ENCODE data around the gene ARID1B. TPM values are rescaled to one million over a fixed set of nuclear protein-coding genes. Genes with fewer than 3 reads are reported as not detected.

The ARID1B gene
- total and polyA plus RNA-seq, 2 of the 13 experiments (the other 11 are each of a cell fraction or from before 2014, with no cell fraction given): 20.1 to 32.6 TPM

DNA sequence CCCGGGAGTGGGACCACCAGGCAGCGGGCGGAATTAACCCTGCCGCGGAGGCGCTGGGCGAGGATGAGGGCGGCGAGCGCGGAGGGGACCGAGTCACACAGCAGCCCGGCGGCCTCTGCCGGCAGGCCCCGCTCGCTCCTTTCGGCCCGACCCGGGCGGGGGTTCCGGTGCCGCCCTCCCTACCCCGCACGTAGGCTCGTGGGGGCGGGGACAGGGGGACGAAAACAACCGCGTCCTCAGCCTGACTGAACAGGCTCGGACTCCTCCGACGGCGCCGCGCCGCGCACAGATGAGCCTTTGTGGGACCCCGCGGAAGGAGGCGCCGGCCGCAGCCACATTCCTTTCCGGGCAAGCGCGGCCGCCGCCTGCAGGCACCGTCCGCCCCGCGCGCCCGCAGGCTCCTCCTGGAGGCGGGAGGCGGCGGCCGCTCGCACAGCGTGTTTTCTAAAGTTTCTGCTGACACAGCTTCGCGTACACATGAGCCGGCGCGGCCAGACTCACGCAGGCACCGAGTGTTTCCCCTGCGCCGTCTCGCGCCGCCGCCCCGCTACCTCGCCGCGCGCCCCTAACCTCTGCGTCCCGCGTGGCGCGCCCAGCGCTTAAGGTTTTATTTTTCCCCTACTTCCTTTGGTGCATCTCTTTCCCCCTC, 244.3 kb downstream of the ARID1B start (continued):
- TF ChIP-seq ZUFSP (CRISPR knock-in tag; IDR thresholded peaks at IDR 0.05; ENCODE audit: borderline replicate concordance) (no peak), IKZF4 (CRISPR knock-in tag; IDR thresholded peaks at IDR 0.05; ENCODE audit: borderline replicate concordance, low read depth, not compliant biosample characterization) (peak; percentile 87), CCAR2 (optimal IDR thresholded peaks at IDR 0.05; ENCODE audit: low read depth, low read length) (no peak), ZMAT5 (CRISPR knock-in tag; IDR thresholded peaks at IDR 0.05; ENCODE audit: borderline replicate concordance, low read depth) (no peak), ARID5B (CRISPR knock-in tag; IDR thresholded peaks at IDR 0.05) (peak; percentile 66), ZNF30 (CRISPR knock-in tag; IDR thresholded peaks at IDR 0.05) (no peak), ERF (CRISPR knock-in tag; IDR thresholded peaks at IDR 0.05) (peak; percentile 95), KLF6 (CRISPR knock-in tag; IDR thresholded peaks at IDR 0.05) (peak; percentile 93), MTERF4 (CRISPR knock-in tag; IDR thresholded peaks at IDR 0.05) (peak; percentile 86), ZNF329 (CRISPR knock-in tag; IDR thresholded peaks at IDR 0.05; ENCODE audit: low read depth) (no peak; the same call in 1 of the 2 replicates), SALL1 (CRISPR knock-in tag; IDR thresholded peaks at IDR 0.05) (peak; percentile 82), TFAP4 (IDR thresholded peaks at IDR 0.05; ENCODE audit: borderline replicate concordance, low read depth) (peak; percentile 41; the same call in 1 of the 2 replicates), NONO (IDR thresholded peaks at IDR 0.05) (no peak), NONO (CRISPR knock-in tag; conservative IDR thresholded peaks at IDR 0.05) (peak; percentile 96), KMT2A (CRISPR knock-in tag; IDR thresholded peaks at IDR 0.05) (peak; percentile 94)
- TF ChIP-seq, protein P1, sequence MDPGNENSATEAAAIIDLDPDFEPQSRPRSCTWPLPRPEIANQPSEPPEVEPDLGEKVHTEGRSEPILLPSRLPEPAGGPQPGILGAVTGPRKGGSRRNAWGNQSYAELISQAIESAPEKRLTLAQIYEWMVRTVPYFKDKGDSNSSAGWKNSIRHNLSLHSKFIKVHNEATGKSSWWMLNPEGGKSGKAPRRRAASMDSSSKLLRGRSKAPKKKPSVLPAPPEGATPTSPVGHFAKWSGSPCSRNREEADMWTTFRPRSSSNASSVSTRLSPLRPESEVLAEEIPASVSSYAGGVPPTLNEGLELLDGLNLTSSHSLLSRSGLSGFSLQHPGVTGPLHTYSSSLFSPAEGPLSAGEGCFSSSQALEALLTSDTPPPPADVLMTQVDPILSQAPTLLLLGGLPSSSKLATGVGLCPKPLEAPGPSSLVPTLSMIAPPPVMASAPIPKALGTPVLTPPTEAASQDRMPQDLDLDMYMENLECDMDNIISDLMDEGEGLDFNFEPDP (CRISPR knock-in tag; conservative IDR thresholded peaks at IDR 0.05): no peak
- TF ChIP-seq, protein P2, sequence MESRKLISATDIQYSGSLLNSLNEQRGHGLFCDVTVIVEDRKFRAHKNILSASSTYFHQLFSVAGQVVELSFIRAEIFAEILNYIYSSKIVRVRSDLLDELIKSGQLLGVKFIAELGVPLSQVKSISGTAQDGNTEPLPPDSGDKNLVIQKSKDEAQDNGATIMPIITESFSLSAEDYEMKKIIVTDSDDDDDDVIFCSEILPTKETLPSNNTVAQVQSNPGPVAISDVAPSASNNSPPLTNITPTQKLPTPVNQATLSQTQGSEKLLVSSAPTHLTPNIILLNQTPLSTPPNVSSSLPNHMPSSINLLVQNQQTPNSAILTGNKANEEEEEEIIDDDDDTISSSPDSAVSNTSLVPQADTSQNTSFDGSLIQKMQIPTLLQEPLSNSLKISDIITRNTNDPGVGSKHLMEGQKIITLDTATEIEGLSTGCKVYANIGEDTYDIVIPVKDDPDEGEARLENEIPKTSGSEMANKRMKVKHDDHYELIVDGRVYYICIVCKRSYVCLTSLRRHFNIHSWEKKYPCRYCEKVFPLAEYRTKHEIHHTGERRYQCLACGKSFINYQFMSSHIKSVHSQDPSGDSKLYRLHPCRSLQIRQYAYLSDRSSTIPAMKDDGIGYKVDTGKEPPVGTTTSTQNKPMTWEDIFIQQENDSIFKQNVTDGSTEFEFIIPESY (CRISPR knock-in tag; IDR thresholded peaks at IDR 0.05): 0 out of 2 replicates have a peak, but pooled peaks have one; percentile 37
